Adrenal gland (tissue), 12 donors: ENCODE results near the gene RBMS1. TPM values are rescaled to one million over a fixed set of nuclear protein-coding genes. Genes with fewer than 3 reads are reported as not detected.

ENCODE experiments used
- DNase-seq, 7 donors: peaks; one replicate each; pipeline ENCODE4 v3.0.0-alpha.2; 2019 to 2020
- H3K27ac ChIP-seq, 5 donors: fragments of 200-600 bp; sonication (generic) in 4 of 5; 1 replicate in 3 of 5; 2 replicates in 2 of 5; pipeline versions ENCODE4 v1.5.1 to v1.8.0; 2016 to 2020; ENCODE audit warnings: mild to moderate bottlenecking in 1 of 5
- H3K27me3 ChIP-seq: fragments of 200-600 bp; 2 replicates; pipeline ENCODE4 v1.8.0; 2021
- H3K36me3 ChIP-seq, 2 donors: fragments of 200-600 bp; replicated peaks in 1 of 2; 1 replicate in 1 of 2; 2 replicates in 1 of 2; pipeline versions ENCODE4 v1.5.1 to v1.8.0; 2018 to 2022
- H3K4me1 ChIP-seq, 2 donors: fragments of 200-600 bp; replicated peaks in 1 of 2; 1 replicate in 1 of 2; 2 replicates in 1 of 2; pipeline versions ENCODE4 v1.5.1 to v1.8.0; 2018 to 2021
- H3K4me3 ChIP-seq, 4 donors: fragments of 200-600 bp; sonication (generic) in 3 of 4; one replicate each; pipeline ENCODE4 v1.5.1; 2016 to 2018
- H3K9me3 ChIP-seq, 3 donors: fragments of 200-600 bp; sonication (generic) in 1 of 3; replicated peaks in 1 of 3; 1 replicate in 2 of 3; 2 replicates in 1 of 3; pipeline versions ENCODE4 v1.5.1 to v1.8.0; 2016 to 2021
- CTCF ChIP-seq, 6 experiments: fragments of 450-650 bp in 4 of 6; fragments of 200-600 bp in 2 of 6; sonication (generic) in 1 of 6; IDR thresholded peaks; 1 replicate in 5 of 6; 2 replicates in 1 of 6; pipeline versions ENCODE4 v1.5.1 to v1.8.0; 2016 to 2021; ENCODE audit warnings: antibody characterized with exemption in 6 of 6, mild to moderate bottlenecking in 2 of 6, moderate library complexity in 1 of 6
- POLR2A ChIP-seq, 2 donors: fragments of 450-650 bp; IDR thresholded peaks; one replicate each; pipeline ENCODE4 v1.6.1; 2017; ENCODE audit warnings: antibody characterized with exemption in 2 of 2, mild to moderate bottlenecking in 2 of 2, moderate library complexity in 1 of 2
- WGBS, 4 donors: extraction: QIAGEN DNeasy Blood & Tissue Kit in 2 of 4; methylation state at CpG; one replicate each; pipeline versions ENCODE4 v1.1.5 to v1.1.7; 2013 to 2017; 5-methylcytosine and 5-hydroxymethylcytosine counted together
- intact Hi-C, 2 donors: fragments of 100-400 bp; cut with DNase I; formaldehyde crosslinking; loops; one replicate each; pipeline versions ENCODE4 v1.14.1 to v1.15.0; 2022 to 2023
- polyA plus RNA-seq, 3 donors: library from polyadenylated mRNA; stranded (reverse); fragments of 200-250 nt in 2 of 3; fragments of 350-450 nt in 1 of 3; fragmentation: Illumina TruSeq in 1 of 3; extraction: RNeasy Lipid Tissue Mini Kit (QIAGEN cat#74804) in 1 of 3; gene quantifications; one replicate each; pipeline ENCODE4 v1.2.3, GENCODE V29; 2013 to 2014
- total RNA-seq, 9 donors: library from RNA; depleted of rRNA in 4 of 9; stranded (reverse); fragments of >200 nt in 4 of 9; fragments of 120-200 nt in 1 of 9; fragmentation: NEBNext Ultra II Directional in 1 of 9; extraction: Animal tissue kit (Norgen Biotek cat#: 25700) in 1 of 9; gene quantifications; one replicate each; pipeline versions ENCODE4 v1.1.0 to v1.2.4, GENCODE V29; 2013 to 2023
- donor health status: healthy with polysubstance abuse.
- donor health status: Bipolar disorder and iron deficiency.
- donor health status: DM: yes; HTN: yes; CAD: no.
- donor health status: DM: no; HTN: no; CAD: no.
- donor health status: DM: no; HTN: no; CAD: no.
- donor health status: DM: yes; HTN: yes; CAD: no.

RBMS1 gene
- total and polyA plus RNA-seq, 12 donors = 24.2 to 62.1 (median 37.1) TPM

- Histone ChIP-seq H3K4me1 (peaks cover 0 to 47% of the 10 kb centered on the region in 2 donors), H3K27ac (no peak overlapping the region), H3K4me3 (no peak overlapping the region), H3K9me3 (no peaks in the 10 kb centered on the region), H3K27me3 (no peaks in the 10 kb centered on the region), H3K36me3 (no peaks in the 10 kb centered on the region)
- peak; percentile 47 to 88 (median 64) for DNase-seq
- TF ChIP-seq POLR2A (IDR thresholded peaks at IDR 0.05) = no peak
- TF ChIP-seq CTCF (IDR thresholded peaks at IDR 0.05) = peak; percentile 35 to 73 (median 68)
- 35 to 49% (median 45%) methylated on average over 12 of the region's 12 CpGs for WGBS, 4 donors
- intact Hi-C loops = loop anchor here in 1 of 2 donors (10.0 kb wide), 1 partner anchor 651 kb away; no protein-coding TSS in a partner anchor
Measured at GRCh38 chr2:160324161-160324800, 169.3 kb downstream of the RBMS1 start.

GRCh38 chr2:160322320-160322719 is 171.3 kb downstream of the RBMS1 start:
- intact Hi-C loops = loop anchor here in 1 of 2 donors (10.0 kb wide), 1 partner anchor 652 kb away; no protein-coding TSS in a partner anchor
- Histone ChIP-seq H3K27me3 (no peaks in the 10 kb centered on the region), H3K4me1 (peaks cover 0 to 47% of the 10 kb centered on the region in 2 donors), H3K27ac (no peak overlapping the region), H3K36me3 (no peaks in the 10 kb centered on the region), H3K9me3 (no peaks in the 10 kb centered on the region), H3K4me3 (no peak overlapping the region)
- TF ChIP-seq CTCF (IDR thresholded peaks at IDR 0.05) (no peak), POLR2A (IDR thresholded peaks at IDR 0.05) (no peak)
- 73 to 85% (median 79%) methylated on average over 3 of the region's 3 CpGs for WGBS, 4 donors
- DNase-seq = no peak

GRCh38 chr2:160321006-160321405 is 172.6 kb downstream of the RBMS1 start:
- intact Hi-C loops = loop anchor here in 1 of 2 donors (10.0 kb wide), 1 partner anchor 654 kb away; no protein-coding TSS in a partner anchor
- H3K36me3 ChIP-seq = no peaks in the 10 kb centered on the region
- H3K27ac ChIP-seq = no peak overlapping the region
- no peak overlapping the region for H3K4me3 ChIP-seq
- H3K27me3 ChIP-seq = no peaks in the 10 kb centered on the region
- no peak for TF ChIP-seq POLR2A (IDR thresholded peaks at IDR 0.05)
- TF ChIP-seq CTCF (IDR thresholded peaks at IDR 0.05) = no peak
- H3K9me3 ChIP-seq = no peaks in the 10 kb centered on the region
- no peak for DNase-seq
- H3K4me1 ChIP-seq = peaks cover 0 to 45% of the 10 kb centered on the region in 2 donors
- WGBS, 4 donors = 43 to 81% (median 52%) methylated on average over 2 of the region's 2 CpGs

GRCh38 chr2:160319700-160320099 is 173.9 kb downstream of the RBMS1 start:
- TF ChIP-seq CTCF (IDR thresholded peaks at IDR 0.05) (no peak), POLR2A (IDR thresholded peaks at IDR 0.05) (no peak)
- Histone ChIP-seq H3K4me3 (no peak overlapping the region), H3K36me3 (no peaks in the 10 kb centered on the region), H3K4me1 (peaks cover 0 to 48% of the 10 kb centered on the region in 2 donors), H3K27ac (no peak overlapping the region), H3K9me3 (no peaks in the 10 kb centered on the region), H3K27me3 (no peaks in the 10 kb centered on the region)
- DNase-seq = no peak
- intact Hi-C loops = loop anchor here in 1 of 2 donors (10.0 kb wide), 1 partner anchor 655 kb away; no protein-coding TSS in a partner anchor
